ENCODE data around the gene NATD1. TPM values are rescaled to one million over a fixed set of nuclear protein-coding genes. Genes with fewer than 3 reads are reported as not detected.

NATD1 gene
- polyA plus RNA-seq, 4 donors, result 2.4 to 7.5 (median 2.9) TPM

- no peak overlapping the region for H3K27ac ChIP-seq (ENCODE audit: low read depth in 1 of 3, low read length in 2 of 3)
- FAIRE-seq (no peak), DNase-seq (no peak)
- 51 to 65% (median 51%) methylated on average over 10 of the region's 10 CpGs for WGBS, 3 donors
- H3K4me1 ChIP-seq (ENCODE audit: control insufficient read depth in 3 of 3, insufficient read depth in 2 of 3, low read depth in 1 of 3, low read length in 2 of 3), result no peaks in the 10 kb centered on the region
- peaks cover 0 to 30% of the 10 kb centered on the region in 2 donors for H3K9me3 ChIP-seq (ENCODE audit: control insufficient read depth in 2 of 2, insufficient read depth in 1 of 2, low read depth in 1 of 2, low read length in 1 of 2)
- H3K36me3 ChIP-seq (ENCODE audit: control insufficient read depth in 3 of 3, insufficient read depth in 2 of 3, low read depth in 1 of 3, low read length in 3 of 3), result peaks cover 0 to 79% (median 11%) of the 10 kb centered on the region in 3 donors
- H3K4me3 ChIP-seq (ENCODE audit: low read depth in 1 of 3, low read length in 3 of 3), result no peak overlapping the region
- no peaks in the 10 kb centered on the region for H3K27me3 ChIP-seq (ENCODE audit: control insufficient read depth in 3 of 3, insufficient read depth in 3 of 3, low read length in 3 of 3)
These were observed 44.4 kb upstream of the NATD1 start for GRCh38 chr17:21297597-21297996.

DNA sequence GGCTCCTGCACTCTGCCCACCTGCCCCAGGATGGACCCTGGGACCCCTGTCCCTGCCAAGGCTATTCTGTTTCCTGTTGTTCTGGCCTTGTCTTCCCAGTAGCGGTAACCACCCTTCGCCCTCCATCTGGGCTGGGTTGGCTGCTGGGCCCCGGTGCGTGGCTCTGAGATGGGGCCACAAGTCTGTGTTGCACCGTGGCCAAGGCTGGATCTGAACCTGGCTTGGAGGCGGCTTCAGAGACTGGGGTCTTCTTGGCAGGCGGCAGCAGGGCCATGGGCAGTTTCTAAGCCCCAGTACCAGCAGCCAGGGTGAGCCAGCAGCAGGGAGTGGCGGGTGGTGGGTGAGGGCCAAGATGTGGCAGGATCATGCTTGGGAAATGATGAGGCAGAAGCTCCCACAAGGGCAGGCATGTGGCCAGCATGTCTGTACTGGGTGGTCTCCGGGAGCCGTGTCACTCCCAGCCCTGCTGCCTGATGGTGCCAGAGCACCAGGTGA, 43.9 kb upstream of the NATD1 start:
- FAIRE-seq (no peak), DNase-seq (no peak)
- H3K27ac ChIP-seq (ENCODE audit: low read depth in 1 of 3, low read length in 2 of 3), result no peak overlapping the region
- no peak overlapping the region for H3K4me3 ChIP-seq (ENCODE audit: low read depth in 1 of 3, low read length in 3 of 3)
- H3K9me3 ChIP-seq (ENCODE audit: control insufficient read depth in 2 of 2, insufficient read depth in 1 of 2, low read depth in 1 of 2, low read length in 1 of 2), result peaks cover 0 to 30% of the 10 kb centered on the region in 2 donors
- 63 to 75% (median 70%) methylated on average over 10 of the region's 10 CpGs for WGBS, 3 donors
- H3K27me3 ChIP-seq (ENCODE audit: control insufficient read depth in 3 of 3, insufficient read depth in 3 of 3, low read length in 3 of 3), result no peaks in the 10 kb centered on the region
- peaks cover 0 to 74% (median 10%) of the 10 kb centered on the region in 3 donors for H3K36me3 ChIP-seq (ENCODE audit: control insufficient read depth in 3 of 3, insufficient read depth in 2 of 3, low read depth in 1 of 3, low read length in 3 of 3)
- H3K4me1 ChIP-seq (ENCODE audit: control insufficient read depth in 3 of 3, insufficient read depth in 2 of 3, low read depth in 1 of 3, low read length in 2 of 3), result no peaks in the 10 kb centered on the region

- Histone ChIP-seq H3K27me3 (ENCODE audit: control insufficient read depth in 3 of 3, insufficient read depth in 3 of 3, low read length in 3 of 3) (no peaks in the 10 kb centered on the region), H3K9me3 (ENCODE audit: control insufficient read depth in 2 of 2, insufficient read depth in 1 of 2, low read depth in 1 of 2, low read length in 1 of 2) (peaks cover 0 to 36% of the 10 kb centered on the region in 2 donors), H3K4me3 (ENCODE audit: low read depth in 1 of 3, low read length in 3 of 3) (no peak overlapping the region), H3K27ac (ENCODE audit: low read depth in 1 of 3, low read length in 2 of 3) (no peak overlapping the region), H3K4me1 (ENCODE audit: control insufficient read depth in 3 of 3, insufficient read depth in 2 of 3, low read depth in 1 of 3, low read length in 2 of 3) (no peaks in the 10 kb centered on the region), H3K36me3 (ENCODE audit: control insufficient read depth in 3 of 3, insufficient read depth in 2 of 3, low read depth in 1 of 3, low read length in 3 of 3) (peaks cover 0 to 75% (median 11%) of the 10 kb centered on the region in 3 donors)
- FAIRE-seq, result no peak
- DNase-seq, result no peak
- whole genome bisulfite sequencing, 3 donors, result 49 to 68% (median 56%) methylated on average over 22 of the region's 22 CpGs
These were observed 43.2 kb upstream of the NATD1 start for GRCh38 chr17:21296097-21297025.

- no peak overlapping the region for H3K27ac ChIP-seq (ENCODE audit: low read depth in 1 of 3, low read length in 2 of 3)
- H3K4me3 ChIP-seq (ENCODE audit: low read depth in 1 of 3, low read length in 3 of 3), result no peak overlapping the region
- peaks cover 0 to 67% (median 6%) of the 10 kb centered on the region in 3 donors for H3K36me3 ChIP-seq (ENCODE audit: control insufficient read depth in 3 of 3, insufficient read depth in 2 of 3, low read depth in 1 of 3, low read length in 3 of 3)
- no peaks in the 10 kb centered on the region for H3K4me1 ChIP-seq (ENCODE audit: control insufficient read depth in 3 of 3, insufficient read depth in 2 of 3, low read depth in 1 of 3, low read length in 2 of 3)
- FAIRE-seq, result no peak
- peak; percentile 58 to 70 for DNase-seq
- H3K9me3 ChIP-seq (ENCODE audit: control insufficient read depth in 2 of 2, insufficient read depth in 1 of 2, low read depth in 1 of 2, low read length in 1 of 2), result peaks cover 0 to 36% of the 10 kb centered on the region in 2 donors
- H3K27me3 ChIP-seq (ENCODE audit: control insufficient read depth in 3 of 3, insufficient read depth in 3 of 3, low read length in 3 of 3), result no peaks in the 10 kb centered on the region
- WGBS, 3 donors, result 50 to 70% (median 58%) methylated on average over 19 of the region's 19 CpGs
These were observed 42.1 kb upstream of the NATD1 start for GRCh38 chr17:21295036-21295952.

- Histone ChIP-seq H3K4me3 (ENCODE audit: low read depth in 1 of 3, low read length in 3 of 3) (no peak overlapping the region), H3K27ac (ENCODE audit: low read depth in 1 of 3, low read length in 2 of 3) (no peak overlapping the region), H3K27me3 (ENCODE audit: control insufficient read depth in 3 of 3, insufficient read depth in 3 of 3, low read length in 3 of 3) (no peaks in the 10 kb centered on the region), H3K36me3 (ENCODE audit: control insufficient read depth in 3 of 3, insufficient read depth in 2 of 3, low read depth in 1 of 3, low read length in 3 of 3) (peaks cover 0 to 70% (median 3%) of the 10 kb centered on the region in 3 donors), H3K4me1 (ENCODE audit: control insufficient read depth in 3 of 3, insufficient read depth in 2 of 3, low read depth in 1 of 3, low read length in 2 of 3) (peaks cover 0 to 5% (median under 1%) of the 10 kb centered on the region in 3 donors), H3K9me3 (ENCODE audit: control insufficient read depth in 2 of 2, insufficient read depth in 1 of 2, low read depth in 1 of 2, low read length in 1 of 2) (peaks cover 0 to 36% of the 10 kb centered on the region in 2 donors)
- DNase-seq, result no peak
- FAIRE-seq, result no peak
- 64 to 69% (median 69%) methylated on average over 12 of the region's 12 CpGs for WGBS, 3 donors
These were observed 41.3 kb upstream of the NATD1 start for GRCh38 chr17:21294321-21295035.

- Histone ChIP-seq H3K27ac (ENCODE audit: low read depth in 1 of 3, low read length in 2 of 3) (no peak overlapping the region), H3K36me3 (ENCODE audit: control insufficient read depth in 3 of 3, insufficient read depth in 2 of 3, low read depth in 1 of 3, low read length in 3 of 3) (peaks cover 0 to 69% (median 3%) of the 10 kb centered on the region in 3 donors), H3K9me3 (ENCODE audit: control insufficient read depth in 2 of 2, insufficient read depth in 1 of 2, low read depth in 1 of 2, low read length in 1 of 2) (peaks cover 0 to 36% of the 10 kb centered on the region in 2 donors), H3K4me1 (ENCODE audit: control insufficient read depth in 3 of 3, insufficient read depth in 2 of 3, low read depth in 1 of 3, low read length in 2 of 3) (peaks cover 0 to 8% (median 7%) of the 10 kb centered on the region in 3 donors), H3K27me3 (ENCODE audit: control insufficient read depth in 3 of 3, insufficient read depth in 3 of 3, low read length in 3 of 3) (no peaks in the 10 kb centered on the region), H3K4me3 (ENCODE audit: low read depth in 1 of 3, low read length in 3 of 3) (no peak overlapping the region)
- WGBS, 3 donors, result 62 to 65% (median 65%) methylated on average over 10 of the region's 10 CpGs
- DNase-seq (peak in 1 of 2 donors; percentile 2), FAIRE-seq (no peak)
These were observed 40.6 kb upstream of the NATD1 start for GRCh38 chr17:21293831-21294210.

- no peak for FAIRE-seq
- H3K36me3 ChIP-seq (ENCODE audit: control insufficient read depth in 3 of 3, insufficient read depth in 2 of 3, low read depth in 1 of 3, low read length in 3 of 3), result peaks cover 0 to 68% (median 3%) of the 10 kb centered on the region in 3 donors
- DNase-seq, result no peak
- peaks cover 0 to 33% of the 10 kb centered on the region in 2 donors for H3K9me3 ChIP-seq (ENCODE audit: control insufficient read depth in 2 of 2, insufficient read depth in 1 of 2, low read depth in 1 of 2, low read length in 1 of 2)
- H3K4me3 ChIP-seq (ENCODE audit: low read depth in 1 of 3, low read length in 3 of 3), result no peak overlapping the region
- no peak overlapping the region for H3K27ac ChIP-seq (ENCODE audit: low read depth in 1 of 3, low read length in 2 of 3)
- peaks cover 0 to 14% (median 12%) of the 10 kb centered on the region in 3 donors for H3K4me1 ChIP-seq (ENCODE audit: control insufficient read depth in 3 of 3, insufficient read depth in 2 of 3, low read depth in 1 of 3, low read length in 2 of 3)
- H3K27me3 ChIP-seq (ENCODE audit: control insufficient read depth in 3 of 3, insufficient read depth in 3 of 3, low read length in 3 of 3), result no peaks in the 10 kb centered on the region
- 76 to 80% (median 76%) methylated on average over 20 of the region's 20 CpGs for WGBS, 3 donors
These were observed 39.9 kb upstream of the NATD1 start for GRCh38 chr17:21292867-21293830.
